ENCODE results near the gene SLC11A2. TPM values are rescaled to one million over a fixed set of nuclear protein-coding genes. Genes with fewer than 3 reads are reported as not detected.
A peak's percentile ranks its signal among the peaks of the same experiment; 100 is the strongest.

The SLC11A2 gene
- total RNA-seq, 4 donors from 2014 or later, result 22.9 to 71.0 (median 61.4) TPM

GRCh38 chr12:51011955-51012354 is 14.2 kb downstream of the SLC11A2 start:
- TF ChIP-seq, protein P1, sequence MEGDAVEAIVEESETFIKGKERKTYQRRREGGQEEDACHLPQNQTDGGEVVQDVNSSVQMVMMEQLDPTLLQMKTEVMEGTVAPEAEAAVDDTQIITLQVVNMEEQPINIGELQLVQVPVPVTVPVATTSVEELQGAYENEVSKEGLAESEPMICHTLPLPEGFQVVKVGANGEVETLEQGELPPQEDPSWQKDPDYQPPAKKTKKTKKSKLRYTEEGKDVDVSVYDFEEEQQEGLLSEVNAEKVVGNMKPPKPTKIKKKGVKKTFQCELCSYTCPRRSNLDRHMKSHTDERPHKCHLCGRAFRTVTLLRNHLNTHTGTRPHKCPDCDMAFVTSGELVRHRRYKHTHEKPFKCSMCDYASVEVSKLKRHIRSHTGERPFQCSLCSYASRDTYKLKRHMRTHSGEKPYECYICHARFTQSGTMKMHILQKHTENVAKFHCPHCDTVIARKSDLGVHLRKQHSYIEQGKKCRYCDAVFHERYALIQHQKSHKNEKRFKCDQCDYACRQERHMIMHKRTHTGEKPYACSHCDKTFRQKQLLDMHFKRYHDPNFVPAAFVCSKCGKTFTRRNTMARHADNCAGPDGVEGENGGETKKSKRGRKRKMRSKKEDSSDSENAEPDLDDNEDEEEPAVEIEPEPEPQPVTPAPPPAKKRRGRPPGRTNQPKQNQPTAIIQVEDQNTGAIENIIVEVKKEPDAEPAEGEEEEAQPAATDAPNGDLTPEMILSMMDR (IDR thresholded peaks at IDR 0.05), result no peak
- TF ChIP-seq POLR2A (IDR thresholded peaks at IDR 0.05), result no peak
- H3K9me3 ChIP-seq, result no peaks in the 10 kb centered on the region
- no peak overlapping the region for H3K4me3 ChIP-seq

GRCh38 chr12:51009056-51009440 is 17.1 kb downstream of the SLC11A2 start:
- H3K27me3 ChIP-seq, result no peaks in the 10 kb centered on the region
- TF ChIP-seq POLR2A (IDR thresholded peaks at IDR 0.05), result no peak
- TF ChIP-seq, protein P1 (IDR thresholded peaks at IDR 0.05), result no peak
- no peaks in the 10 kb centered on the region for H3K36me3 ChIP-seq
- no peaks in the 10 kb centered on the region for H3K9me3 ChIP-seq
- peak in 1 of 2 donors; percentile 26 for DNase-seq
- no peak overlapping the region for H3K27ac ChIP-seq
- intact Hi-C loops (cut with DNase I; ENCODE audit: low total_unique reads), result no loop called here
- H3K4me3 ChIP-seq, result no peak overlapping the region
- H3K4me1 ChIP-seq, result peaks cover 0 to 3% of the 10 kb centered on the region in 2 donors

More at GRCh38 chr12:51011955-51012354, 14.2 kb downstream of the SLC11A2 start:
- Histone ChIP-seq H3K4me1 (peaks cover 3% of the 10 kb centered on the region in 2 donors), H3K27ac (no peak overlapping the region), H3K27me3 (no peaks in the 10 kb centered on the region), H3K36me3 (no peaks in the 10 kb centered on the region)
- no peak for DNase-seq
- intact Hi-C loops (cut with DNase I; ENCODE audit: low total_unique reads), result no loop called here

DNA sequence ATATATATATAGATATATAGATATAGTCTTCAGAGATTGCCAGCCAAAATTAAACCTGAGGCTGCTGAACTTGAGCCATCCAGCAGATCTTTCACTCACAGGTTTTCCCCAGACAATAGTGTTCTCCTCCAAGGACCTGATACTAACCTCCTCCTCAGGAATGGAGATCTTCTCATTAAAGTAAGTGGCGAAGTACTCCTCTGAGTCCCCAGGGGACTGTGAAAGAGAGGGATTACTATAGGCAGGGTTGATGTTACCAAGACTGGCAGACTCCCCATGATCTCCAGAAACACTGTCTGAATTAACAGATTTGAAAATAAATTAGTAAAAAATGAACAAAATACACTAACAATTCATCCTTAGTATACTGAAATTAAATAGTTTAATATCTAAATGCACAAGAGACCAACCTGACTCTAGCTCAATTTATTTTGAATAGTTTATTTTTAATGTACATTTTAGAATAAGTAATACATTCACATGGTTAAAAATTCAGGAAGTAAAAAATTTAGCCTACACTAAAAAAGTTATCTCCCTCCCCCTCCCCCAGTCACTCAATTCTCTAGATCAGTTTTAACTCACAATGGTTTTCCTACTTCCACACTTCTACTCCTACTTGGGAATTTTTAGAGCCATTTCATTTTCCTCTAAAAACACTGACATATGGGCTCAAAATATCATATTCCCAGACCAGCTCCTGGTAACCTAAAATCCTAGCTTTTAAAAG is 17.7 kb downstream of the SLC11A2 start:
- TF ChIP-seq, protein P1 (IDR thresholded peaks at IDR 0.05), result no peak
- TF ChIP-seq POLR2A (IDR thresholded peaks at IDR 0.05), result no peak
- peaks cover 0 to 3% of the 10 kb centered on the region in 2 donors for H3K4me1 ChIP-seq
- no peaks in the 10 kb centered on the region for H3K36me3 ChIP-seq
- intact Hi-C loops (cut with DNase I; ENCODE audit: low total_unique reads), result no loop called here
- no peak overlapping the region for H3K27ac ChIP-seq
- DNase-seq, result no peak
- H3K9me3 ChIP-seq, result no peaks in the 10 kb centered on the region
- no peaks in the 10 kb centered on the region for H3K27me3 ChIP-seq
- no peak overlapping the region for H3K4me3 ChIP-seq

GRCh38 chr12:51005671-51006070 is 20.5 kb downstream of the SLC11A2 start:
- Histone ChIP-seq H3K4me3 (no peak overlapping the region), H3K36me3 (no peaks in the 10 kb centered on the region), H3K9me3 (no peaks in the 10 kb centered on the region), H3K27me3 (no peaks in the 10 kb centered on the region), H3K27ac (no peak overlapping the region), H3K4me1 (peaks cover 0 to 3% of the 10 kb centered on the region in 2 donors)
- intact Hi-C loops (cut with DNase I; ENCODE audit: low total_unique reads), result no loop called here
- TF ChIP-seq, protein P1 (IDR thresholded peaks at IDR 0.05), result no peak
- no peak for TF ChIP-seq POLR2A (IDR thresholded peaks at IDR 0.05)
- no peak for DNase-seq

- no peak overlapping the region for H3K27ac ChIP-seq
- H3K27me3 ChIP-seq, result no peaks in the 10 kb centered on the region
- H3K36me3 ChIP-seq, result no peaks in the 10 kb centered on the region
- intact Hi-C loops (cut with DNase I; ENCODE audit: low total_unique reads), result no loop called here
- TF ChIP-seq, protein P1 (IDR thresholded peaks at IDR 0.05), result no peak
- TF ChIP-seq POLR2A (IDR thresholded peaks at IDR 0.05), result no peak
- no peak for DNase-seq
- no peaks in the 10 kb centered on the region for H3K9me3 ChIP-seq
- H3K4me3 ChIP-seq, result no peak overlapping the region
- peaks cover 0 to 3% of the 10 kb centered on the region in 2 donors for H3K4me1 ChIP-seq
Observed at GRCh38 chr12:51005030-51005429, 21.2 kb downstream of the SLC11A2 start.
